GM18858 (cell line): ENCODE results near the gene NDUFAF7.
A peak's percentile ranks its signal among the peaks of the same experiment; 100 is the strongest.
"Not testable (repeated sequence)": the region's sequence is repeated elsewhere in the genome, so short reads cannot be mapped to it uniquely, and the experiment has no call there.

Experiments used
- ATAC-seq: cut with Tn5 transposase; IDR thresholded peaks from one replicate; pipeline ENCODE4 v1.9.1; 2021; ENCODE audit not compliant: unreplicated experiment

NDUFAF7 gene

DNA sequence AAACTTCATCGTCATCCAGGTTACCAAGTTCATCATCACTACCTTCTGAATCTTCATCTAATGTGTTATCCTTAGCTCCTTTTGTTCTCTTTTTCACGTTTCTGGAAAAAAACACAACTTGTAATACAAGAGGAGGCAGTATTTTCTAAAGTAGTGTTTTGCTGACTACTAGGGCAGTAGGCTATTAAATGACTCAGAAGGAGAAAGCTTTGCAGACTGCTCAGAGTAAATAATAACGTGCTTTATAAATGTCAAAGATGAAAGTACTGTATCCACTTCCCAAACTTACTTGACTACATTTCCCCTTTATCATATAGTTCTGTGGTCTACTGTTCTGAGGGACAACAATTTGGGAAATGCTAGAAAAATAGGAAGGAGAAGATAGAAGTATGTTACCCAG is 19.5 kb upstream of the NDUFAF7 start:
- ATAC-seq, result no peak

DNA sequence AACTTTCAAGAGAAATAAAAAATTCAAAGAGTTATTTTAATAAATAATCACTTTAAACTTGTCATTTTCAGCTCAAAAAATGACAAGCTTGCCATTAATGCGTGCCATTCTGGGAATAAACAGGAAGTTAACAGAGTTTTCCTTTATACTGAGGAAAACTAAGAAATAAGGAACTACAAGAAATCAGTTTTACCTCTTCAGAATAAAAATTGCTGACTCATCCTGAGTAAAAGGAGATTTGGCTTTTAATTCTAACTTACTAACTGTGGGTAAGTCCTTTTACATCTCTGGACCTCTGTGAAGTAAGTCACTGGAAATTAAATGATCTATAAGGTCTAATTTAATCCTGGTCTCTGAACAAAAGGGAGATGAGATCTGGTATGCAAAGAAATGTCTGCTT is 16.2 kb upstream of the NDUFAF7 start:
- no peak for ATAC-seq

DNA sequence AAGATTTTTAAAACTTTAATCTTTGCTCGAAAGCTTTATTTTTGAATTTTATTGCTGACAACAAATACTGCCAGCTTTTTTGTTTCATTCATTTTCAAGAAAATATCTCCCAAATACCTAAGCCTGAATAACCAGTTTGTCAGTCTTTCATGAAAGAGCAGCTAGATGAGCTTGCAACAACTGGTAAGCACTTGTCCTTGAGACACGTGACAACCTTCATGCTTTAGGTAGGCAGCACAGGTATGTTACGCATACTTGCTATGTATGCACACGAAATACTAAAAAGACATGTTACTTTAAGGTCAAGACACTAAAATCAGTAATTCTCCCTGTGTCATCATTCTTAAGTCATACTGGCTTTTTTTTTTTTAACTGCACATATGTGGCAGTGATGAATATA is 12.4 kb upstream of the NDUFAF7 start:
- no peak for ATAC-seq

DNA sequence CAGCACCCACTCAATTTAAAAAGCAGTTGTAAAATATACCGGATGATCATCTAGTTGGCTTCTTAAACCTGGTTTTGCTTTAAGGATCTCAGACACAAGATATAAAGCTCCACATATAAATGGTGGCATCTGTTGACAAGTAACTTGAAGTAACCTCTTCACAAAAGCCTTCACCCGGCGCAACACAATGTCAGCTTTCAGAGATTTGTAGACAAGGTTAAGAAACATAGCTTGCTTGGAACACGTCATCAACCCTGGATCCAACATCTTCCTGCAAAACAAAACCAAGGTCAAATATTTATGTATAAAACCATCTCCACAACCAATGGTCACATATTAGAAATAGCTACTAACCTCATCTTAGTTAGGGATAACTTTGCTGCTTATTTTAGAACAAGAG is 8.3 kb upstream of the NDUFAF7 start:
- ATAC-seq, result no peak

DNA sequence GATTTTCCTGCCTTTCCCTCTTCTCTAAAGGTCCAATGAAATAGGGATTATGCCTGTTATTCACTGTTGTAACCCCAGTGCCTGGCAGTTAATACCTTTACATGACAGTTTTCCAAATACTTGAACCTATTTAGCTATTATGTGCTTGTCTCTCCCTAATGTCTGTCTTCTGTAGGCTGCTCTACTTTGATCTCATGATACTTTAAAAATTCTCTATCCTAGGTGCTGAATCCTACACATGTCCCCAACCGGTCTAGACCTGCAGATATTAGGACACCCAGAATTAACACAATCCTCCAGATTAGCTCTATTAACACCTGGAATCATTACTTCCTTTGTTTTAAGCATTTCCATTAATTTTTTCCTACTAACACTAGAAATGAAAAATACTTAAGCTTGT is 7.4 kb upstream of the NDUFAF7 start:
- ATAC-seq, result no peak

DNA sequence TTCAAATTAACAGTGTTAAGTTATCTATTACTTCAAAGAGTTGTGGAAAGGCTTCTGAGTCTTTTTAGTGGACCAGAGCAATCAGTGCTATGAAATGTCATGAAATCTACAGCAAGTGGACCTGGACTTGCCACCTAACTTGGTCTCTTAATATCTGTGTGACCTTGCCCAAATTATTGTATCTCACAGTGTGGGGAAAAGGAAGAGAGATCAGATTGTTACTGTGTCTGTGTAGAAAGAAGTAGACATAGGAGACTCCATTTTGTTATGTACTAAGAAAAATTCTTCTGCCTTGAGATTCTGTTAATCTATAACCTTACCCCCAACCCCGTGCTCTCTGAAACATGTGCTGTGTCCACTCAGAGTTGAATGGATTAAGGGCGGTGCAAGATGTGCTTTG is 6.3 kb upstream of the NDUFAF7 start:
- not testable (repeated sequence) for ATAC-seq

DNA sequence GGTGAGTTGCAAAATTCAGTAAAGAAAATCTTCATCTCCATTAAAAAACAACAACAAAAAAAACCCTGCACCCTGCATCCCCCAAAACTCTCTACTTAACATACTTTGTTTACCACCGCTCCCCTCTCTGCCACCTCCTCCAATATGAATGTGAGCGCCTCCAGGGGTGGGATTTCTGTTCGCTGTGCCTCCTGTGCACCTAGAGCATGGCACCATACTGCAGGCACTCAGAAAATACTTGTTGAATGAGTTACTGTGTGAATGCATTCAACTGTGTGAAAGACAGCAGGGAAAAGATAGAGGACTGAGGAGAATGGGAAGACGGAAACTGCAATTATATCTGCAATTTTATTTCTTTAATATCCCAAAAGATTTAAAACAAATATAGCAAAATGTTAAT is 4.6 kb upstream of the NDUFAF7 start:
- ATAC-seq, result no peak

DNA sequence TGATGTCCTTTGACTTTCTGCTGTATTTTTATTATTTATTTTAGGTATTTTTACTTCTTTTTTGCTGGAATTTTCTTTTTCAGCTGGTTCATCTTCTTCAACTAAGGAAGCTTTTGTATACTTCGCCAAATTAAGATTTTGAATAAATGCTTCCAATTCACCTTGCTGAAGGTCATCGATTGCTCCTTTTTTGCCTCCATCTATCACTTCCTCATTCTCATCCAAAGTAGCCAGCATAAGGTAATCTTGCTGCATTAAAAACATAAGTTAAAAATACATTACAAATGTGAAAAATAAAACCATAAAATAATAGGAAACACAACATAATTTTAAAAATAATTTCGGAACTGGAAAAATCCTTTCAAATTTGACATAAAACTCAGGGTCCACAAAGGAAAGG is 2.7 kb upstream of the NDUFAF7 start:
- ATAC-seq, result no peak

DNA sequence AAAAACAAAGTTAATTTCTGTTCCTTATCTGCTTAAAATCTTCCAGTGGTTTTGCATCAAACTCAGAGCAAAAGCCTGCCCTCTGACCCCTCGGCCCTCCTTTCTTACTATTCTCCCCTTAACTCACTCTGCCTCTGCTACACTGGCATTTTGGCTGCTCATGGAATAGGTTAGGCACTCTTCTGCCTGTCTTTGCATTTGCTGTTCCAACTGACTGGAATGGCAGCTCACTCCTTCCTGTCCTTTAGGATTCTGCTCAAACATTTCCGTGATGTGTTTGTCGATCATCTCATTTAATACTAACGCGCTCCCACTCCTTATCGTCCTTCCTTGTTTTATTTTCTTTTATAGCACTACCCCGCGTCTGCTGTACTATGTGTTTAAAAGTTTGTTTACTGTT is 877 bp upstream of the NDUFAF7 start:
- ATAC-seq, result no peak

DNA sequence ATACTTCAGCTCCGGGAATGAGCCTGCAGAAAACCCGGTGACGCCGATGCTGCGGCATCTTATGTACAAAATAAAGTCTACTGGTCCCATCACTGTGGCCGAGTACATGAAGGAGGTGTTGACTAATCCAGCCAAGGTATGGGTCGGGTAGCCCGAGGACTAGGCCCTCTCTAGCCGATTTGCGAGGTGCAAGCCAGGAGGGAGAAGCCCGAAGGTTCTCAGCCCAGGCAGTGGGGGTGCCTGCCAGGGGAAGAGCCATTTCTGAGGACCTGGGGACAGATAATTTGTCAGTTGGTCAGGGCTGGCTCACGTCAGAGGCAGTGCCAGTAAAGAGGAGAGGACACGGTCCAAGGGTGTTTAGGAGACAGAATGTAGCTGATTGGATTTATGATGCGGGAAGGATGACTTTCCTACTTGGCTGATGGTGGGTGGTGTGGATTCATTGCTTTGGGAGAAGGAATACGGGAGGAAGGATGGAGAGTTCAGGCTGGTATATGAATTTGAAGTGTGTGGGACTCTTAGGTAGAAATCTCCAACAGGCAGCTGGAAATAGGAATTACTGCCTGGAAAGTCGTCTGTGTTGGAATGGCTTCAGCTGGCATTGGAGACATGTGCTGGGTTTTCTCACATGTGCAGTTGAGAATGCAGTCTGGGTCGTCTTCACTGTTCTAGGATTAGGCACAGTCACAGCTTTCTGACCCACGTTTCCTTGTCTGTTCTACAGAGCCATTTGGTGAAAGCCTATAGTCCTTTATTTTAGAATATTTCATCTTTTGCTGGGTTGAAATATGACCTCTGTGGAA is 874 bp downstream of the NDUFAF7 start:
- ATAC-seq, result no peak

DNA sequence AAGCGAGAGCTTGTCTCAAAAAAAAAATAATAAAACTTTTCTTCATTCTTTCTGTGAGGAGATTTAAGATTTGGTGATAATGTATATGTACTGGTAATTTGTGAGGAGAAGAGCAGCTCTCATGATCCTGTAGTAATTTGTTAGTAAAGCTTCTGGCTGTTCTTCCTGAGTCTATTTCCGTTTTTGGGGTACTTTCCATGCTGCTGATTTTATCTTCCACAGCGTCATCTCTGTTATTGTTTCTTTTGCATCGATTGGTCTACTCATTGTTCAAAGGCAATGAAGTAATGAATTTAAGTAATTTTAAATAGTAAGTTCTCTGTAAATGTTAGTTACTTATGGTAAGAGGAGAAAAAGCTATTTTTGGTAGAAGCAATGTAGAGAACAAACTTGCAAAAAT is 12.0 kb downstream of the NDUFAF7 start:
- ATAC-seq, result no peak

DNA sequence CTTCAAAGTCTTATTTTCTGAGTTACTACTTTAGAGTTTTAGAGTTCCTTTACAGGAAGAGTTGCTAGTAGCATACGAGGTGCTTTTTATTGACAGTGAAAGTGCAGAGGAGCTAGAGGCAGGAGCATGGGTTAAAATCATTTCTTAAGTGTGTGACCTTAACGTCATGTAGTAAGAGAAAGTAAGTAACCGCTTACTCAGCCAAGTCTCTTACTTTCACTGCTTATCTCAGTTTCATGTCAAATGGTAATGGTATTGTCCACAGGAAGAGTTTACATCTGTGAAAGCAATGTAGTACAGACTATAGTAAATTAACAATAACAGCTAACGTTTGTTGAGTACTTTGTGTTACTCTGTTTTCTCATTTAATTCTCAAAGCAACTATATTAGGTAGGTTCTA is 12.6 kb downstream of the NDUFAF7 start:
- peak; percentile 92 for ATAC-seq

DNA sequence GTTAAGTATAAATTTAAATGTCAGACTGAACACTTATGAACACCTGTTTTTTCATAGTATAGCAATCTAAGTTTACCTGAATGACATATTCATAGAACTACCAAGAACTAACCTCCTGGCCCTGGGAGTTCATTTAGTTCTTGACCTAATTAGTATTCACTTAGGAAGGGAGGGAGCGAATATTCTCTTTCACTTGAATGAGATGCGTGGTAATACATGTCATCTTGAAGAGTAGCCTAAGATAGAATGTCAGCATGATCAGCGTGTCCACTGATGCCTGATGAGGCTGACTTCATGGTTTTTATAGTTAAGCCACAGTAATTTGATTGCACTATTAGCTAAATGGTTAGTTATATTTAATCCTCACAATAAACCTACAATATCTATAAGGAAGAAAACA is 13.3 kb downstream of the NDUFAF7 start:
- ATAC-seq, result no peak

DNA sequence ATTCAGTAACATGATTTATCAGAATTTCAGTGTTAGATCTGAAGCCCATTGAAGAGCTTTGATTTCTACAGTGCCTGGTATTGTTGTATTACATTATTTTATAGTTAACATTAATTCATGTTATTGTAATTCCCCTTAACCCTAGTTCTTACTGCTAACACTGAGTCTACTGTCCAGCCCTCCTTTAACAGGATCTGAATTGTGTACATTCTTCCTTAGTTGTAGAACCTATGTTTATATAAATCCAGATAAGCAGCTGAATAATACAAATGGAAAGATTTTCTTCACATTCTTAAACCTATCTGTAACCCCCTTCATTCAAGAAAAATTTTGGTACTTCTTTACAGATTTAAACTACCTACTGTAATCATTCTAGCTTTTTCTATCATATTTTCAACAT is 14.7 kb downstream of the NDUFAF7 start:
- ATAC-seq, result no peak

DNA sequence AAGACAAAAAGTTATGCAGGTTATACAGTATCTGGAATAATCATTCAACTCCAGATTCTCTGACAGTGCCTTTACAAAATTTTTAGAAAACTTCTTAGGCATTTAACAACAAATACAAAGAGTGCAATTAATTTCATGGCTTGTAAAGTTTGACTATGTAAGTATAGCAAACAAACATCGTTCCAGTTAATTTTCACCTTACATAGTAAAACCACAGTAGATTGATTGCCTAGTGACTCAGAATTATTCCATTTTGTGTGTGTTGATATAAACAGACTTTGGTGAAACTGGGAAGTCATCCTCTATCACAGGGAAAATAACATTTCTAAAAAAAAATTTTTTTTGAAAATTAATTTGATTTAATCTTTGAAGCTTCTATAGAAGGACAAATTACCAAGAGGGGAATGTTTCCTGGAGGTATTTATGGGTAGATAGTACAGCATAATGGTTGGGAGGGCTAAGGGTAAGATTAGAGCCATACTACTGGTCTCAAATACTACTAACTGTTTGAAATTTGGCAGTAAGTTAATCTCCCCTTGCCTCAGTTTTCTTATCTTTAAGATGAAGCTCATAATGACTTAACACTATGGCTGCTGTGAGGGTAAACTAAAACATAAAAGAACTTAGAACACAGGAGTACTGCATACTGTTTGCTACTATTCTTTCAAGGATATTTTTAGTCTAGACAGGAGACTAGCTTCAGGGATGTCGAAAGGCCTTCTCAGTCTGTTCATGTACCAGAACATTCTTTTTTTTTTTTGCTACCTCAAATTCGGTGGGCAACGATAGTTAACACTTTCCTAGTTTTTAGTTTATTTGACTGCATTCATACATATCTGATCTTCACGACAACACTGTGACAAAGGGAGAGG is 19.6 kb downstream of the NDUFAF7 start:
- ATAC-seq, result no peak

DNA sequence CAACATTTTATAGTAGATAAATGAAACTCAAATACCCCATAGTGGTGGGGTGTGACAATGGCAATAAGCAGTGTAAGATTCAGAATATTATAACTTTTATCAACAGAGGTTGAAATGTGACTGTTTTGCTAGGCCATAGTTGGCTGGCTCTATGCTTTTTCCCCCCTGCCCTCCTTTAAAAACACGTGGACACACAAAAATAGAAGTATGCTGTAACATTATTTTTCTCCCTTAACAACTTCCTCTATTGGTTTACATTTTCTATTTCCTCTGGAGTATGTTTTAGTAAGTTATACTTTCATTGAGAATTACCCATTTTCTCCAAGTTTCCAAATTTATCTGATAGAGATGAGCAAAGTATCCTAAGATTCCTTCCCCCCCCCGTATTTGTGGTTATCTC is 31.1 kb downstream of the NDUFAF7 start:
- ATAC-seq, result no peak

DNA sequence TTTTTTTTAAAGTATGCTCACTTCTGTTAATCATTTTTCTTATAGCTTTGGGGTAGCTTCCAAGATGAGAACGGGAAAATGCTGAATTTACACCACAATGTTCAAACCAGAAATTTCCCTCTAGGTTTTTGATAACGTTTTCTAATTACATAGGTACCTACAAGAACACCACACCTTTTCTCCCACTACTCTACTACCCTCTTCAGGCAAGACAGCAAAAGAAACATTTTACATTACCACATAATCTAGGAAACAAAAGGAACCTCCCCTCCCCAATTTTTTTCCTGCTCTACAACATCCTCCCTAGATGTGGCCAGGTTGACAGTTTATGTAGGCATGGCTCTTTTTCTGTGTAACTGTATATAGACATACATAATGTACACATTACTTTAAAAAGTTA is 32.4 kb downstream of the NDUFAF7 start:
- no peak for ATAC-seq

DNA sequence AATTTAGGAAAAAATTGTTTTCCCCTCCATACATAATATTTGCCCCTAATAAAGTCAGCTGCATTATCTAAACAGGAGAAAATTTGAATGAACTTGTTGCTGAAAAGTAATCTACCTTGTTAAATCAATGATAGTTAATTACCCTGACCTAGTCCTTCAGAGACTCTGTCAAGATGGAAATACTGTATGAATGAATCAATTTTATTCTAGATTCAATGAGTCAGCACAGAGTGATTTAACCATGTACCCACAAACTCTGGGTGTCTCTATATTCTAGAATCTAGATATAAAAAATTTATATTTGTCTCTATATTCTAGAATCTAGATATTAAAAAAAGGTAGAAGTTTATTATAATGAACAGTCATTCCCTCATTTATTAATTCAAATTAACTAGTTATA is 36.2 kb downstream of the NDUFAF7 start:
- no peak for ATAC-seq

DNA sequence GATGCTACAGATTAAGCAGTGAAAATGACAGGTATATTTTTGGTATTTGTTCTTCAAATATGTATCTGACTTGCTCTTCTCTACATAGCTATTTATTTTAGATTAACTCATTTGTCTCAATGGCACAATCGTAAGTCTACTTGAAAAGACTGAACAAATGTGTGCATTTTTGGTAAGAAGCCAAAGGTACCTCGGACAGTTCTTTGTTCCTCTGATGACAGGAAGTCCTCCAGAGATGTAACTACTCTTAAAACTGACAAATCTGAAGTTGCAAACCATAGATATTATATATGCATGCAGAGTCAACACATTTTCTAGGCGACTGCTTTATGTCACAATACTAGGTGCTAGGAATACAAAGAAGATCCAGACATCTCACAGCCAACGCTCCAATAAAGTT is 36.7 kb downstream of the NDUFAF7 start:
- no peak for ATAC-seq

DNA sequence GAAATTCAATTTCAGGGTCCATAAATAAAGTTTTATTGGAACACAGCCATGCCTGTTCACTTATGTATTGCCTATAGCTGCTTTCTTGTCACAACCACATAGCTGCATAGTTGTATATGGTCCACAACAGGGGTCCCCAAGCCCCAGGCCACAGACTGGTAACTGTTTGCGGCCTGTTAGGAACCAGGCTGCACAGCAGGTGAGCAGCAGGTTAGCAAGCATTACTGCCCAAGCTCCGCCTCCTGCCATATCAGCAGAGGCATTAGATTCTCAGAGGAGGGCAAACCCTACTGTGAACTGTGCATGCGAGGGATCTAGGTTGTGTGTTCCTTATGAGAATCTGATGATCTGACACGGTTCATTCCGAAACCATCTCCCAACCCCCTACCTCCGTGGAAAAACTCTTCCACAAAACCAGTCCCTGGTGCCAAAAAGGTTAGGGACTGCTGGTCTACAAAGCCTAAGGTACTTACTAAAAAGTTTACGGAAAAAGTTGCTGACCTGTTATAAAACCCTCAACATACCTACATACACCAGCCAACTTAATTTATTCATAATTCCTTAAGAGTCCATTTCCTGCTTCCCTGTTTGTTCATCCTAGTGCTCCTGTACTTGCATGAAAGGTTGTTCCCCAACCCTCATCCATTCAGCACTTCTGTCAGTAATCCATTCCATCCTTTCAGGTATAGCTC is 40.1 kb downstream of the NDUFAF7 start:
- ATAC-seq, result no peak

DNA sequence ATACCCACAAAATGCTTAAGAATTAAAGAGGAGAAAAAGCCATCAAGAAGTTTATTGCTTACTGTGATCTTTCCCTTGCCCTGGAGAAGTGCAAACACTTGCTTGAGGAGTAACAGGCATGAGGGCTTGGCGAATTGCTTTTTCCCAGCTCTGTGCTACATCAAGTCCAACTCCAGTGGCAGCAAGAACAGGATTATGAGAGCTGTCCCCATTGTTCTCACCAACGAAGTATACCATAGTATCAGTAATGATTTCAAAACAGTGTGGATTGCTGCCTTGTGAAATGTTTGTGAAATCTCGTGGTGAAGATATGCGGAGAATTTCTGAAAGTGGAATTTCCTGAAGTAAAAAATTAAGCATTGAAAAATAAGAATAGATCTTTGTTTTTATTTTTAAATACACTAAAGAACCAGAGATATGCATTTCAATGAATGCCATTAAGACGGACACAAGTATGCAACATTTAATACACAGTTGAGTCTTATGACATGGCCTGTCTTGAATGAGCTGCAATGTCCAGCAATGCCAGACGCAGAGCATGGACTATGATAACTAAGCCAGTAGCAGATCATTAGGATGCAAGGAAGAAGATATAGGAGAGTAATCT is 43.0 kb downstream of the NDUFAF7 start:
- no peak for ATAC-seq
